ENCODE measurements around the gene KLC3. TPM values are rescaled to one million over a fixed set of nuclear protein-coding genes. Genes with fewer than 3 reads are reported as not detected.

The KLC3 gene
- polyA plus RNA-seq, 4 donors, result 0.06 TPM; not detected in 3

DNA sequence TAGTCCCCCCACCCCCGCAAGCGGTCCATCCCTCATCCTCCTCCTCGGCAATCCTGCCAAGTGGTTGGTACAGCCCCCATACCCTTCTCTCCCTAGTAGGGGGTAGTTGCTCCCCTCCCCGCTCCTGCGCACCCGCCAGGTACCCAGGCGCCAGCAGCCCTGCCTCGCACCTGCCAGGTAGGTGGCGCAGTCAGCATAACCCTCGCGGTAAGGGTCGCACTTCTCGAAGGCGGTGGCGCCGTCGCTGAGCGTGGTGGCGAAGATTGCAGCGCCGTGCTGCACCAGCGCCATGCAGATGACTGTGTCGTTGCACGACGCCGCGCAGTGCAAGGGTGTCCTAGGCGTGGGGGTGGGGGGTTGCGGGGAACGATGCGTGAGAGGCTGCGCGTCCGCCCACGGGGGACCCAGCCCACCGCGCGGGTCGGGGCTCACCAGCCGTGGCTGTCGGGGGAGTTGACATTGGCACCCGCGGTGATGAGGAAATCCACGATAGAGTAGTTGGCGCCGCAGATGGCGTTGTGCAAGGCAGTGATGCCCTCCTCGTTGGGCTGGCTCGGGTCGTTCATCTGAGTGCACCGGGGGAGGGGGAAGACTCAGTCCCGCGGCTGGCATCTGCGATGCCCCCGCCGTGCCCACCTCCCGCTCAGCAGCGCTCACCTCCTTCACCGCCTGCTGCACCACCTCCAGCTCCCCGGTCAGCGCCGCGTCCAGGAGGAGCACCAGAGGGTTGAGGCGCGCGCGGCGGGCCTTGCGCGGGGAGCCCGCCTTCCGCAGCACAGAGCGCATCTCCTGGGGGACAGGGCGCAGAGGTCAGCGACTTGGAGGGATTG is 45.1 kb downstream of the KLC3 start:
- FAIRE-seq (no peak), DNase-seq (no peak)
- WGBS, 3 donors, result 12 to 17% (median 14%) methylated on average over 72 to 75 of the region's 75 CpGs

DNA sequence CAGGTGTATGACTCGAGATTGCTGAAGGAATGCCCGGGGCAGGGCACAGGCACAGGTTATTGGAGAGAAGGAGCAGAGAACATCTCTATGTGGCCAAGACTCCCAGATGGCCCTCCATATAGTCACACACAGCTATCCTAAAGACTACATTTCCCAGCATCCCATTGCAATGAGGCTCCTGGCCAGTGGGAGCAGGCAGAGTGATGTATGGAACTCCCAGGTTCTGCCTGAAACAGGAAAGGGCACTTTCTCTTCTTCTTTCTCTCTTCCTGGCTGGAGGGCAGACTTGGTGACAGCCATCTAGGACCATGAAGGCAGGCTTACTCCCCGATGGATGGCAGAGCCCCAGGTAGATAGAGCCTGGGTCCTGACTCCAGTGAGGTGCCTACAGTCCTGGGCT is 50.8 kb downstream of the KLC3 start:
- DNase-seq (no peak), FAIRE-seq (no peak)
- Histone ChIP-seq H3K4me3 (ENCODE audit: low read depth in 1 of 3, low read length in 3 of 3) (no peak overlapping the region), H3K9me3 (ENCODE audit: control insufficient read depth in 2 of 2, insufficient read depth in 1 of 2, low read depth in 1 of 2, low read length in 1 of 2) (no peaks in the 10 kb centered on the region), H3K27ac (ENCODE audit: low read depth in 1 of 3, low read length in 2 of 3) (no peak overlapping the region), H3K4me1 (ENCODE audit: control insufficient read depth in 3 of 3, insufficient read depth in 2 of 3, low read depth in 1 of 3, low read length in 2 of 3) (no peaks in the 10 kb centered on the region), H3K36me3 (ENCODE audit: control insufficient read depth in 3 of 3, insufficient read depth in 2 of 3, low read depth in 1 of 3, low read length in 3 of 3) (peaks cover 0 to 3% (median 2%) of the 10 kb centered on the region in 3 donors), H3K27me3 (ENCODE audit: control insufficient read depth in 3 of 3, insufficient read depth in 3 of 3, low read length in 3 of 3) (no peaks in the 10 kb centered on the region)
- 74 to 79% (median 79%) methylated on average over 3 of the region's 3 CpGs for WGBS, 3 donors

More for the DNA sequence above, 45.1 kb downstream of the KLC3 start:
- Histone ChIP-seq H3K4me3 (ENCODE audit: low read depth in 1 of 3, low read length in 3 of 3) (no peak overlapping the region), H3K27ac (ENCODE audit: low read depth in 1 of 3, low read length in 2 of 3) (no peak overlapping the region), H3K27me3 (ENCODE audit: control insufficient read depth in 3 of 3, insufficient read depth in 3 of 3, low read length in 3 of 3) (peaks cover 10 to 19% (median 12%) of the 10 kb centered on the region in 3 donors), H3K36me3 (ENCODE audit: control insufficient read depth in 3 of 3, insufficient read depth in 2 of 3, low read depth in 1 of 3, low read length in 3 of 3) (no peaks in the 10 kb centered on the region), H3K4me1 (ENCODE audit: control insufficient read depth in 3 of 3, insufficient read depth in 2 of 3, low read depth in 1 of 3, low read length in 2 of 3) (no peaks in the 10 kb centered on the region), H3K9me3 (ENCODE audit: control insufficient read depth in 2 of 2, insufficient read depth in 1 of 2, low read depth in 1 of 2, low read length in 1 of 2) (no peaks in the 10 kb centered on the region)

DNA sequence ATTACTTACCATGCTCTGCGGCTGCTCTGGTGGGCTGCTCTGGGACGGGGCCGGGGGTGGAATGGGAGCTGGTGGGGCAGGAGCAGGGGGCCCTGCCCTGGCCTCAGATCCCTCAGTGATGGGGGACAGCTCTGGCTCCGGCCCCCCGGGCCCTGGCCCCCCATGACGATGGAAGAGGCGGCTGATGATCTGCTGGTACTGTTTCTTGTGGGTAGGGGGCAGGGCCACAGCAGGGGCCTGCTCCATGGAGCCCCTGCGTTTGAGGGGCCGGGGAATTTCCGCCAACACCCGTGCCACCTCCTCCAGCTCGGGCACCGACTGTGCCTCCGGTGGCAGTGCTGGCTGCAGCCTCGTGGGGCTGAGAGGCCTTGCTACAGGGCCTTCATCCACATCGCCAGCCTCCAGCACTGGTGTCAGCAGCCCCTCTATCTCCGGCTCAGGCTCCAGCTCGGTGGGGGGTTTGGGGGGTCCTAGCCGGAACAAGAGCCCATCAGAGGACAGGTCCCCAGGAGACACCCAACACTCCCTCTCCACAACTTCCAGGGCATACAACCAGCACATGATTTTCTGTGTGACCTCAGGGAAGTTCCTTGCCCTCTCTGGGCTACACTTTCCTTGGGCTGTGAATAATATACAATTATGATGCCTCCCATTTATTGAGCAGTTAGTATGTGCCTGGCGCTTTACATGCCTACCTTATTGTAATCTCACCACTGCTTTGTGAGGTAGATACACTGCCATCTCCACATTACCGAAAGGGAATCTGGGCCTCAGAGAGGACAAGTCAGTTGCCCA is 51.5 kb downstream of the KLC3 start:
- no peaks in the 10 kb centered on the region for H3K4me1 ChIP-seq (ENCODE audit: control insufficient read depth in 3 of 3, insufficient read depth in 2 of 3, low read depth in 1 of 3, low read length in 2 of 3)
- no peak for FAIRE-seq
- no peaks in the 10 kb centered on the region for H3K27me3 ChIP-seq (ENCODE audit: control insufficient read depth in 3 of 3, insufficient read depth in 3 of 3, low read length in 3 of 3)
- H3K27ac ChIP-seq (ENCODE audit: low read depth in 1 of 3, low read length in 2 of 3), result no peak overlapping the region
- H3K36me3 ChIP-seq (ENCODE audit: control insufficient read depth in 3 of 3, insufficient read depth in 2 of 3, low read depth in 1 of 3, low read length in 3 of 3), result peaks cover 0 to 3% (median 2%) of the 10 kb centered on the region in 3 donors
- no peak overlapping the region for H3K4me3 ChIP-seq (ENCODE audit: low read depth in 1 of 3, low read length in 3 of 3)
- 92 to 94% (median 92%) methylated on average over 17 to 21 of the region's 21 CpGs for WGBS, 3 donors
- no peak for DNase-seq
- H3K9me3 ChIP-seq (ENCODE audit: control insufficient read depth in 2 of 2, insufficient read depth in 1 of 2, low read depth in 1 of 2, low read length in 1 of 2), result no peaks in the 10 kb centered on the region

DNA sequence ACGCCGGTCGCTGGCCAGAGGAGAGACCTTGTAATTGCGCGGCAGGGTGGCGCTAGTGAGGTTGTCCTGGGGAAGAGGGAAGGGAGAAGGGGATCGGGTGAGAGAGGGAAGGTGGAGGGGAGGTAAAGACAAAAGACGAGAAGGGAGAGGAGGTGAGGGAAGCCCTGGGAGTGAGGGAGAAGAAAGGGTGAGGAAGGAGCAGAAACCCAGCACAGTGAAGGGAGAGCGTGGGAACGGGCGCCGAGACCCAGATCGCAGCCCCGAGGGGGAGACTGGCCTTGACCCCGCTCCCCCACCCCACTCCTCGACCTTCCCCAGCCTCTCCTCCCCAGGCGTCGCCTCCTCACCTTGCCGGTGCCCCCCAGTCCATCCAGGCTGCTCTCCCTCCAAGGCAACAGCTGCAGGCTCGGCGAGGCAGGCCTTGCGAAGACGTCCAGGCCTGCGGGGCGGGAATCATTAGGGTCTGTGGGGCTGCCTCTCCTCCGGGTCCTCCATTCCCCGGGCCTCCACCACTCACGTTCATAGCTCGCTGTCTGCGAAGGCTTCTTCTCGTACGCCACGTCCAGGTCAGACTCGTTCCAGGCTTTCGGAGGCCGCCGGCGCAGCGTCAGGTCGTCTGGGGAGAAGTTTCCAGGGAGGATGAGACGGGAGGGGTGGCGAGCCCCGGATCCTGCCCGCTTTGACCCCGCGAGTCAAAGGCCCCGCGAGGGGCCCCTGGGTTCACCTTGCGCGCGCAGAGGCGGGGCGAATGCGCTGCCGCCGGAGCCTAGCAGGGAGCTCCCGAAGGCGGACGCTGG is 55.5 kb downstream of the KLC3 start:
- WGBS, 3 donors, result 62 to 85% (median 77%) methylated on average over 45 to 59 of the region's 59 CpGs
- no peak overlapping the region for H3K4me3 ChIP-seq (ENCODE audit: low read depth in 1 of 3, low read length in 3 of 3)

DNA sequence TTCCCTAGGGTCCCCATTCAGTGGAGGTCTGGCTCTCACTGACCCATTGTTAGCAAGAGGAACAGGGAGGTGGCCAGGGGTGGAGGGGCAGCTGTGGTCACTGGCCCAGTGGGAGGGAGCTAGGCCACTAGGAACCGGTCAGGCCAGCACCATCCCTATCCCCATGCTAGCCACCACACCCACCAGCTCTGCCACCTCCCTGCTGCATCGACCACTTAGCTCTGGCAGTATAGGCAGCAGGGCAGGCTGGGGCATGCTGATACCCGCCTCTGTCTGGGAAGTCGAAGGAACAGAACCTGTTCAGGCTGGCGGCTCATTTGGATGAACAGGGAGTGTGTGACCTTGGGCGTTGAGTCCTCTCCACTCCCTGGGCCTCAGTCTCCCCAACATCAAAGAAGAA is 59.6 kb downstream of the KLC3 start:
- peaks cover 0 to 22% (median 0%) of the 10 kb centered on the region in 3 donors for H3K4me1 ChIP-seq (ENCODE audit: control insufficient read depth in 3 of 3, insufficient read depth in 2 of 3, low read depth in 1 of 3, low read length in 2 of 3)
- no peak overlapping the region for H3K27ac ChIP-seq (ENCODE audit: low read depth in 1 of 3, low read length in 2 of 3)
- peaks cover 0 to 11% (median 2%) of the 10 kb centered on the region in 3 donors for H3K36me3 ChIP-seq (ENCODE audit: control insufficient read depth in 3 of 3, insufficient read depth in 2 of 3, low read depth in 1 of 3, low read length in 3 of 3)
- no peak for DNase-seq
- H3K9me3 ChIP-seq (ENCODE audit: control insufficient read depth in 2 of 2, insufficient read depth in 1 of 2, low read depth in 1 of 2, low read length in 1 of 2), result no peaks in the 10 kb centered on the region
- 92 to 95% (median 93%) methylated on average over 6 of the region's 6 CpGs for WGBS, 3 donors
- H3K4me3 ChIP-seq (ENCODE audit: low read depth in 1 of 3, low read length in 3 of 3), result no peak overlapping the region
- peaks cover 0 to 29% (median 0%) of the 10 kb centered on the region in 3 donors for H3K27me3 ChIP-seq (ENCODE audit: control insufficient read depth in 3 of 3, insufficient read depth in 3 of 3, low read length in 3 of 3)
- FAIRE-seq, result no peak

More for the DNA sequence above, 55.5 kb downstream of the KLC3 start:
- Histone ChIP-seq H3K36me3 (ENCODE audit: control insufficient read depth in 3 of 3, insufficient read depth in 2 of 3, low read depth in 1 of 3, low read length in 3 of 3) (peaks cover 0 to 15% (median 2%) of the 10 kb centered on the region in 3 donors), H3K27ac (ENCODE audit: low read depth in 1 of 3, low read length in 2 of 3) (no peak overlapping the region), H3K9me3 (ENCODE audit: control insufficient read depth in 2 of 2, insufficient read depth in 1 of 2, low read depth in 1 of 2, low read length in 1 of 2) (no peaks in the 10 kb centered on the region), H3K27me3 (ENCODE audit: control insufficient read depth in 3 of 3, insufficient read depth in 3 of 3, low read length in 3 of 3) (peaks cover 0 to 4% (median 0%) of the 10 kb centered on the region in 3 donors), H3K4me1 (ENCODE audit: control insufficient read depth in 3 of 3, insufficient read depth in 2 of 3, low read depth in 1 of 3, low read length in 2 of 3) (peaks cover 0 to 10% (median 0%) of the 10 kb centered on the region in 3 donors)
- no peak for DNase-seq
- no peak for FAIRE-seq

Other genes starting within 250 kb of the KLC3 start
- 10 to 100 TPM; 19.5 to 47.0 (median 31.6) TPM for gene PPP1R37, start 247.6 kb upstream of the KLC3 start, polyA plus RNA-seq
- gene NKPD1, start 179.8 kb upstream of the KLC3 start, polyA plus RNA-seq, result under 1 TPM in 2 of 4 donors, not detected in 2; 0.09 to 0.13 TPM
- 10 to 100 TPM; 38.4 to 67.6 (median 41.7) TPM for gene TRAPPC6A, start 162.5 kb upstream of the KLC3 start, polyA plus RNA-seq
- 10 to 100 TPM in 1 of 4 donors, 1 to 10 TPM in 3; 3.6 to 12.8 (median 6.4) TPM for gene BLOC1S3, start 162.0 kb upstream of the KLC3 start, polyA plus RNA-seq
- 1 to 10 TPM in 3 of 4 donors, under 1 TPM in 1; 0.22 to 2.7 (median 2.1) TPM for gene EXOC3L2, start 95.3 kb upstream of the KLC3 start, polyA plus RNA-seq
- gene MARK4, start 89.5 kb upstream of the KLC3 start, polyA plus RNA-seq, result 10 to 100 TPM in 1 of 4 donors, 1 to 10 TPM in 3; 5.1 to 14.2 (median 7.7) TPM
- gene CKM, start 17.9 kb upstream of the KLC3 start, polyA plus RNA-seq, result 10 to 100 TPM in 2 of 4 donors, 1 to 10 TPM in 1, under 1 TPM in 1; 0.09 to 30.5 (median 14.4) TPM
- 10 to 100 TPM in 2 of 4 donors, 1 to 10 TPM in 2; 3.4 to 20.3 (median 7.9) TPM for gene ERCC2, start 29.8 kb downstream of the KLC3 start, polyA plus RNA-seq
- 10 to 100 TPM; 12.7 to 30.5 (median 21.3) TPM for gene PPP1R13L, start 64.3 kb downstream of the KLC3 start, polyA plus RNA-seq
- 1 to 10 TPM in 2 of 4 donors, under 1 TPM in 2; 0.27 to 4.1 (median 1.9) TPM for gene POLR1G, start 65.9 kb downstream of the KLC3 start, polyA plus RNA-seq
- gene ERCC1, start 83.2 kb downstream of the KLC3 start, polyA plus RNA-seq, result 10 to 100 TPM; 30.3 to 55.0 (median 37.5) TPM
- 10 to 100 TPM in 2 of 4 donors, 1 to 10 TPM in 1, under 1 TPM in 1; 0.89 to 82.1 (median 10.6) TPM for gene FOSB, start 127.2 kb downstream of the KLC3 start, polyA plus RNA-seq
- 1 to 10 TPM; 1.6 to 9.1 (median 2.7) TPM for gene RTN2, start 156.3 kb downstream of the KLC3 start, polyA plus RNA-seq
- gene PPM1N, start 157.7 kb downstream of the KLC3 start, polyA plus RNA-seq, result 1 to 10 TPM in 3 of 4 donors, under 1 TPM in 1; 0.65 to 1.9 (median 1.5) TPM
- 100 to 1,000 TPM in 2 of 4 donors, 10 to 100 TPM in 2; 50.4 to 132 (median 111) TPM for gene VASP, start 166.7 kb downstream of the KLC3 start, polyA plus RNA-seq
- 1 to 10 TPM; 4.5 to 9.4 (median 6.4) TPM for gene OPA3, start 244.1 kb downstream of the KLC3 start, polyA plus RNA-seq

Measured in small intestine (tissue), 7 donors.